Fibroblast of lung (primary cell): ENCODE data around the gene KRTAP6-2.

Source experiments
- CTCF ChIP-seq, 2 donors: IDR thresholded peaks in 1 of 2; conservative IDR thresholded peaks in 1 of 2; 1 replicate in 1 of 2; 2 replicates in 1 of 2; pipeline ENCODE4 v1.5.1; 2011 to 2012; ENCODE audit warnings: low read length in 2 of 2, control low read depth in 1 of 2, inconsistent platforms in 1 of 2, low read depth in 1 of 2, mild to moderate bottlenecking in 1 of 2
- EZH2 ChIP-seq: IDR thresholded peaks from 2 replicates; pipeline ENCODE4 v1.5.1; 2012; ENCODE audit warnings: low read length, control low read depth, mild to moderate bottlenecking; ENCODE audit errors: missing control alignments

- TF ChIP-seq CTCF (conservative IDR thresholded peaks at IDR 0.05 in 1 of 2, IDR thresholded peaks at IDR 0.05 in 1 of 2; ENCODE audit: low read depth in 1 of 2, low read length in 2 of 2) (no peak), EZH2 (no peak)
Measured at GRCh38 chr21:30623362-30623761, 24.7 kb upstream of the KRTAP6-2 start.
